ENCODE data around the gene AFDN. TPM values are rescaled to one million over a fixed set of nuclear protein-coding genes. Genes with fewer than 3 reads are reported as not detected.

Gene AFDN
- total and polyA plus RNA-seq, 9 donors = 24.4 to 266 (median 86.6) TPM

DNA sequence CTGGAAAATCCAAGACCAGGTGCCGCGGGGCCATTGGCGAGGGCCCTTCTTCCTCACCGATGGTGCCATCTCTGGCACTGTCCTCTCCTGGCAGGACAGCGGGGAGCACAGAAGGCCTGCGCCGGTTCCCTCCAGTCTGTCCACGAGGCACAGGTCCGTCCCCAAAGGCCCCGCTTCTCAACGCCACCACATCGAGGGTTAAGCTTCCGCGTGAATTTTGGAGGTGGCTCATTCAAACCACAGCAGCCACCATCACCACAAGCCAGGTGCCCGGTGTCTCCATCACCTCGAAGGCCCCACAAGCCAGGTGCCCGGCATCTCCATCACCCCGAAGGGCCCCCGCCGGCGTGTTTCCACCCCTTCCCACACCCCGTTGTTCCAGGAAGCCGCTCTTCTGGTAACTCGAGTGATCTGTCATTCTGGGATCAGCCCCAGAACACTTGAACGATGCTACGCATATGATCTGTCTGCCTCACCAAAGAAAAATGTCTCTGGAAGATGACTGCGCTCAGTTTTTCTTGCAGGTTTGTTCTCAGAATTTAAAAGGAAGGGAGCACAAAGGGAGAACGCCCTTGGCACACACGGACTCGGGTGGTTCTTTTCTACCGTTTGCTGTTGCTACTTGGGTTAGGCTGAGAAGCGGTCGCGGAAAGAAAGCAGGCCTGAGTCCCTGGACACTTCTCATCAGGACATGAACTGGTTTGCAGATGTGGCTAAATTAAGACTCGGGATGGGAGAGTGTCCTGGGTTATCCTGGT is 160.9 kb downstream of the AFDN start:
- 93 to 94% (median 94%) methylated on average over 35 of the region's 35 CpGs for WGBS, 3 donors
- no peak overlapping the region for H3K27ac ChIP-seq
- TF ChIP-seq POLR2A (IDR thresholded peaks at IDR 0.05) = no peak
- no peak overlapping the region for H3K4me3 ChIP-seq
- no peaks in the 10 kb centered on the region for H3K27me3 ChIP-seq
- no peaks in the 10 kb centered on the region for H3K9me3 ChIP-seq
- H3K36me3 ChIP-seq = no peaks in the 10 kb centered on the region
- intact Hi-C loops (cut with DNase I) = no loop called here
- no peak for DNase-seq
- no peaks in the 10 kb centered on the region for H3K4me1 ChIP-seq (ENCODE audit: insufficient read depth)

DNA sequence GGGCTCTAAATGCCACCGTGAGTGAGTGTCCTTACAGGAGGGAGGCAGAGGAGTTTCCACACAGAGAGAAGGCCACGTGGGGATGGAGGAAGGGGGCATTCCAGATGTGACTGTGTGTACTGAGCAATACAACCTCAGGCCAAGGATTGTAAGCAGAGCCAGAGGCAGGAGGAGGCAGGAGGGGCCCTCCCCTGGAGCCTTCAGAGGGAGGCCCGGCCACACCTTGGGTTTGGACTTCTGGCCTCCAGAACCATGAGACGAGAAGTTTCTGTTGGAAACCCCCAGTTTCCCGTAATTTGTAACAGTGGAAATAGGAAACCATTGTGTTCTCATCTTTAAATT is 161.4 kb downstream of the AFDN start:
- no peaks in the 10 kb centered on the region for H3K9me3 ChIP-seq
- WGBS, 3 donors = 70 to 85% (median 81%) methylated on average over 5 of the region's 5 CpGs
- H3K27me3 ChIP-seq = no peaks in the 10 kb centered on the region
- no peak overlapping the region for H3K27ac ChIP-seq
- H3K4me1 ChIP-seq (ENCODE audit: insufficient read depth) = no peaks in the 10 kb centered on the region
- intact Hi-C loops (cut with DNase I) = no loop called here
- H3K36me3 ChIP-seq = no peaks in the 10 kb centered on the region
- H3K4me3 ChIP-seq = no peak overlapping the region
- DNase-seq = no peak
- TF ChIP-seq POLR2A (IDR thresholded peaks at IDR 0.05) = no peak
- TF ChIP-seq CTCF (IDR thresholded peaks at IDR 0.05) = no peak
- TF ChIP-seq EP300 (IDR thresholded peaks at IDR 0.05) = no peak

GRCh38 chr6:167988945-167989841 is 162.5 kb downstream of the AFDN start:
- H3K4me3 ChIP-seq = no peak overlapping the region
- H3K36me3 ChIP-seq = no peaks in the 10 kb centered on the region
- TF ChIP-seq POLR2A (IDR thresholded peaks at IDR 0.05) (no peak), CTCF (IDR thresholded peaks at IDR 0.05) (no peak), EP300 (IDR thresholded peaks at IDR 0.05) (no peak)
- intact Hi-C loops (cut with DNase I) = no loop called here
- no peaks in the 10 kb centered on the region for H3K9me3 ChIP-seq
- WGBS, 3 donors = 93 to 96% (median 94%) methylated on average over 36 of the region's 36 CpGs
- no peaks in the 10 kb centered on the region for H3K4me1 ChIP-seq (ENCODE audit: insufficient read depth)
- no peaks in the 10 kb centered on the region for H3K27me3 ChIP-seq
- H3K27ac ChIP-seq = no peak overlapping the region
- DNase-seq = no peak

GRCh38 chr6:167990016-167990945 is 163.6 kb downstream of the AFDN start:
- Histone ChIP-seq H3K4me3 (no peak overlapping the region), H3K36me3 (no peaks in the 10 kb centered on the region), H3K27me3 (no peaks in the 10 kb centered on the region), H3K9me3 (no peaks in the 10 kb centered on the region), H3K4me1 (ENCODE audit: insufficient read depth) (no peaks in the 10 kb centered on the region), H3K27ac (no peak overlapping the region)
- no peak for DNase-seq
- intact Hi-C loops (cut with DNase I) = no loop called here
- TF ChIP-seq POLR2A (IDR thresholded peaks at IDR 0.05) (no peak), CTCF (IDR thresholded peaks at IDR 0.05) (no peak), EP300 (IDR thresholded peaks at IDR 0.05) (no peak)
- WGBS, 3 donors = 93 to 96% (median 95%) methylated on average over 75 of the region's 75 CpGs
